Measurements from ENCODE around the gene CDKAL1.

CDKAL1 gene

DNA sequence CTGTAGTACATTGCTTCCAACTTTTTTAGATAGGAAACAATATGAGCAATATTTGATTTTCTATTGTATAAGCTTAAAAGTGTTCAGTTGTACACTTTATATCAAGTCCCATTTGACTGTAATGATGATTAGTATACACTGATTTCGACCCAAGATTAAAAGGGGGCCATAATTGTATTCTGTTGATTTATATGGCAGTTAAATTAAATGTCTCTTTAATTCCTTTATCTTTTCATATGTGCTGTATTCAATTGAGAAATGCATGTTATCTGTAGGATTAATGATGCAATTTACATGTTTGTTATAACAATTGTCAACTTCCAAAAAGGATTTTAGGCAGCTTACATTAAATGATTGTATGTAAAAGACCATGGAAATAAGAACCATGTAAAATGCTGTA is 317.5 kb downstream of the CDKAL1 start:
- Histone ChIP-seq H3K79me2 (ENCODE audit: control insufficient read depth, insufficient read depth, low read length) (no peaks in the 10 kb centered on the region), H2BK120ac (ENCODE audit: low read depth, low read length) (no peak overlapping the region), H2AK5ac (ENCODE audit: low read length) (no peak overlapping the region), H2BK15ac (replicated peaks; ENCODE audit: low read depth) (no peak overlapping the region), H3K4ac (ENCODE audit: low read depth, low read length) (no peak overlapping the region), H3K4me1 (ENCODE audit: control insufficient read depth, low read depth, low read length) (no peaks in the 10 kb centered on the region), H3K36me3 (ENCODE audit: control insufficient read depth, insufficient read depth, low read length) (no peaks in the 10 kb centered on the region), H2BK5ac (ENCODE audit: low read length) (no peak overlapping the region), H3K79me1 (ENCODE audit: low read length) (no peaks in the 10 kb centered on the region), H3K27ac (ENCODE audit: low read depth, low read length) (no peak overlapping the region), H3K9ac (ENCODE audit: low read length) (no peak overlapping the region), H3K18ac (ENCODE audit: low read length) (no peak overlapping the region), H3K56ac (ENCODE audit: low read length) (no peak overlapping the region), H4K5ac (ENCODE audit: low read length) (no peak overlapping the region), H3K23ac (ENCODE audit: low read length) (no peak overlapping the region), H3K27me3 (ENCODE audit: insufficient read depth, low read length, poor library complexity) (no peaks in the 10 kb centered on the region), H3K4me3 (ENCODE audit: low read length) (no peak overlapping the region), H4K8ac (ENCODE audit: low read depth, low read length) (no peak overlapping the region), H3K4me2 (ENCODE audit: low read length) (no peak overlapping the region)
- no CpG with 5 or more reads among the region's 1 CpG for WGBS (ENCODE audit: extremely low coverage, insufficient coverage, low lambda C conversion rate)
- no peak for DNase-seq

DNA sequence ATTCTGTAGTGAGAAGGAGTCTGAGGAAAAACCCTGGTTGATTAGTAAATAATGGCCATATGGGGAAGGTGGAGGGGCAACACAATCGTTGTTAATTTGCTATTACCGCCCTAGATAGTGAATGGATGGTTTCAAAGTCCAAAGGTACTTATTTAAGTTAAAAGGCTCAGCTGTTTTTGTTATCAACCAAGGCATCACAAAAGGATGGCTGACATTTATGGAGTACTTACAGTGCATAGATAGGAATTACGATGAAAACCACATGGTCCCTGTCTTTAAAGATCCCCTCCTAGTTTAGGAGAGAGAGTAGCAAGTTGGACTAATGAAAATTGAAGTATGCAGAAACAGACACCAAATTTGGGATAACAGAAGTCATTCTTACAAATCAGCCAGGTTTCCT is 319.6 kb downstream of the CDKAL1 start:
- no peak overlapping the region for H3K18ac ChIP-seq (ENCODE audit: low read length)
- no peak overlapping the region for H3K9ac ChIP-seq (ENCODE audit: low read length)
- no peak overlapping the region for H3K56ac ChIP-seq (ENCODE audit: low read length)
- H2BK15ac ChIP-seq (replicated peaks; ENCODE audit: low read depth) = no peak overlapping the region
- H3K4ac ChIP-seq (ENCODE audit: low read depth, low read length) = no peak overlapping the region
- H3K36me3 ChIP-seq (ENCODE audit: control insufficient read depth, insufficient read depth, low read length) = no peaks in the 10 kb centered on the region
- no peak overlapping the region for H3K27ac ChIP-seq (ENCODE audit: low read depth, low read length)
- no peaks in the 10 kb centered on the region for H3K79me1 ChIP-seq (ENCODE audit: low read length)
- no peak overlapping the region for H2BK120ac ChIP-seq (ENCODE audit: low read depth, low read length)
- peak; percentile 20 for DNase-seq
- H3K27me3 ChIP-seq (ENCODE audit: insufficient read depth, low read length, poor library complexity) = no peaks in the 10 kb centered on the region
- H2BK5ac ChIP-seq (ENCODE audit: low read length) = no peak overlapping the region
- H4K8ac ChIP-seq (ENCODE audit: low read depth, low read length) = no peak overlapping the region
- no peak overlapping the region for H3K4me3 ChIP-seq (ENCODE audit: low read length)
- H3K79me2 ChIP-seq (ENCODE audit: control insufficient read depth, insufficient read depth, low read length) = no peaks in the 10 kb centered on the region
- whole genome bisulfite sequencing (ENCODE audit: extremely low coverage, insufficient coverage, low lambda C conversion rate) = no CpG with 5 or more reads among the region's 3 CpGs
- no peaks in the 10 kb centered on the region for H3K4me1 ChIP-seq (ENCODE audit: control insufficient read depth, low read depth, low read length)
- no peak overlapping the region for H3K4me2 ChIP-seq (ENCODE audit: low read length)
- H4K5ac ChIP-seq (ENCODE audit: low read length) = no peak overlapping the region
- H3K23ac ChIP-seq (ENCODE audit: low read length) = no peak overlapping the region
- H2AK5ac ChIP-seq (ENCODE audit: low read length) = no peak overlapping the region

DNA sequence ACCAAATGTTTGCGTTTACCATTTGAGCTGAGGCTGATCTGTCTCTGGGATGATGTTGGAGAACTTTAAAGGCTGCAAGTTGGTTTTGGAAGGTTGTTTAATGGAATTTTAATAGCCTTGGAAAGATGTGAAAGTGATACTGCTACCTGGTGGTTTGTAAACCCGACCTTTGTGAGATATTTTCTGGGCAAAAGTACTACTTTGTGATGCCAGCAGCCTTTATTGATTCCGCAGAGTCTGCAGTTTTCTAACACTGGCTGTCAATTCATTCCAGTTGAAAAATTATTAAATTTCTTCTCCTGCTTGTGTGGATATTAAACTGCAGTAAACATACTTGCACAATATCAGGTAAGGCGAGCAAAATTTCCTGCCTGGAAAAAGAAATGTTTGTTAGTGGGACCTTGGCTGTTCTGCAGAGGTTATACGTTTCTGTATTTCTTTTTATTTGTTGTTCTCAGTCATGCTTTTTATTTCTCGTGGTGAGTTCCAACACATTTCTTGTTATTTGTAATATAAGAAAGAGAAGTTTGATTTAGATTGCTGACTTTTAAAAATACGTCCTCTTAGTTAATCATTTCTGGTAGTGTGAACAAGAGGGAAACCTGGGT is 322.5 kb downstream of the CDKAL1 start:
- WGBS (ENCODE audit: extremely low coverage, insufficient coverage, low lambda C conversion rate) = 100% methylated on average over 1 of the region's 7 CpGs
- H3K56ac ChIP-seq (ENCODE audit: low read length) = no peak overlapping the region
- no peak overlapping the region for H4K8ac ChIP-seq (ENCODE audit: low read depth, low read length)
- H3K27me3 ChIP-seq (ENCODE audit: insufficient read depth, low read length, poor library complexity) = no peaks in the 10 kb centered on the region
- no peak overlapping the region for H2BK120ac ChIP-seq (ENCODE audit: low read depth, low read length)
- no peak overlapping the region for H2AK5ac ChIP-seq (ENCODE audit: low read length)
- no peaks in the 10 kb centered on the region for H3K36me3 ChIP-seq (ENCODE audit: control insufficient read depth, insufficient read depth, low read length)
- no peak overlapping the region for H4K5ac ChIP-seq (ENCODE audit: low read length)
- no peaks in the 10 kb centered on the region for H3K79me2 ChIP-seq (ENCODE audit: control insufficient read depth, insufficient read depth, low read length)
- no peak overlapping the region for H3K4me2 ChIP-seq (ENCODE audit: low read length)
- H3K9ac ChIP-seq (ENCODE audit: low read length) = no peak overlapping the region
- no peak overlapping the region for H3K27ac ChIP-seq (ENCODE audit: low read depth, low read length)
- no peaks in the 10 kb centered on the region for H3K4me1 ChIP-seq (ENCODE audit: control insufficient read depth, low read depth, low read length)
- no peak for DNase-seq
- no peak overlapping the region for H2BK15ac ChIP-seq (replicated peaks; ENCODE audit: low read depth)
- H2BK5ac ChIP-seq (ENCODE audit: low read length) = no peak overlapping the region
- H3K4me3 ChIP-seq (ENCODE audit: low read length) = no peak overlapping the region
- H3K18ac ChIP-seq (ENCODE audit: low read length) = no peak overlapping the region
- no peak overlapping the region for H3K23ac ChIP-seq (ENCODE audit: low read length)
- no peak overlapping the region for H3K4ac ChIP-seq (ENCODE audit: low read depth, low read length)
- no peaks in the 10 kb centered on the region for H3K79me1 ChIP-seq (ENCODE audit: low read length)

DNA sequence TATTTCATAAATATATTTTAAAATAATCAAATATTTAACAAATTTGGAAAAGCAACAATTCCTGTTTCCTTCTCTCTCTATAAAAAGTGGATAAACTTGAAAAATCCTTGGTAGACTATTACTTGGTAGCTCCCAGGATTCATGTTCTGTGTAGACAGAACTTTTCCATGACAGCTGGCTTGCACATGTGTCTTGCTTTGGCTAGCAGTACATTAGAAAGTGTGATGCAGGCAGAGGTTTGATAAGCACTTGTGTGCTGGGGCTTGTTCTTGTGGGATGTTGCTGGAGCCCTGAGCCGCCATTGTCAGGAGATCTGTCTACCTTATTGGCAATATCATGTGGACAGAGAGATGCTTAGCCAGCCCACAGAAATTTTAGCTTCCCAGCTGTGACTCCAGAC is 327.2 kb downstream of the CDKAL1 start:
- no peak overlapping the region for H2BK5ac ChIP-seq (ENCODE audit: low read length)
- no peak overlapping the region for H3K9ac ChIP-seq (ENCODE audit: low read length)
- H2BK15ac ChIP-seq (replicated peaks; ENCODE audit: low read depth) = no peak overlapping the region
- H3K4ac ChIP-seq (ENCODE audit: low read depth, low read length) = no peak overlapping the region
- H3K4me3 ChIP-seq (ENCODE audit: low read length) = no peak overlapping the region
- H4K5ac ChIP-seq (ENCODE audit: low read length) = no peak overlapping the region
- H3K79me1 ChIP-seq (ENCODE audit: low read length) = no peaks in the 10 kb centered on the region
- H3K23ac ChIP-seq (ENCODE audit: low read length) = no peak overlapping the region
- no peaks in the 10 kb centered on the region for H3K36me3 ChIP-seq (ENCODE audit: control insufficient read depth, insufficient read depth, low read length)
- H3K4me2 ChIP-seq (ENCODE audit: low read length) = no peak overlapping the region
- H3K56ac ChIP-seq (ENCODE audit: low read length) = no peak overlapping the region
- no peak overlapping the region for H2AK5ac ChIP-seq (ENCODE audit: low read length)
- H2BK120ac ChIP-seq (ENCODE audit: low read depth, low read length) = no peak overlapping the region
- H3K27me3 ChIP-seq (ENCODE audit: insufficient read depth, low read length, poor library complexity) = no peaks in the 10 kb centered on the region
- no peak overlapping the region for H3K18ac ChIP-seq (ENCODE audit: low read length)
- WGBS (ENCODE audit: extremely low coverage, insufficient coverage, low lambda C conversion rate) = no CpG with 5 or more reads among the region's 1 CpG
- H4K8ac ChIP-seq (ENCODE audit: low read depth, low read length) = no peak overlapping the region
- no peak for DNase-seq
- H3K4me1 ChIP-seq (ENCODE audit: control insufficient read depth, low read depth, low read length) = no peaks in the 10 kb centered on the region
- no peaks in the 10 kb centered on the region for H3K79me2 ChIP-seq (ENCODE audit: control insufficient read depth, insufficient read depth, low read length)
- no peak overlapping the region for H3K27ac ChIP-seq (ENCODE audit: low read depth, low read length)

DNA sequence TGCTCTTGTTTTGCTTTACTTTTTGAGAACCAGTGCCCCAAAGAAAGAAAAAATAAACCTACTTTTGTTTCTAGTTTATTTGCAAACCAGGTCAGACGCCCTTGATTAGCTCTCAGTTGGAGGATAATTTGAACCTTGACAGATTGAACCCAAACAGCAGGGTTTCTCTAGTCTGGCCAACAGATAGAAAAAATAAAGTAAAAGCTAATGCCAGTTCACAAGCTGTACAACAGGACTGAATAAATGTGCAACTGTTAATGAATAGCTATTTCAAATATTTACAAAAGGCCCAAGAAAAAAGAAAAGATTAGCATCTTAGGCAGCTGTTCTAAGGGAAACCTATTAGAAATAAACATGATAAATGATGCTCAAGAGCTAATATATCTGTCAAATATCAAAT is 331.8 kb downstream of the CDKAL1 start:
- Histone ChIP-seq H3K4me1 (ENCODE audit: control insufficient read depth, low read depth, low read length) (peaks cover 6% of the 10 kb centered on the region), H3K56ac (ENCODE audit: low read length) (no peak overlapping the region), H3K9ac (ENCODE audit: low read length) (no peak overlapping the region), H3K4me3 (ENCODE audit: low read length) (no peak overlapping the region), H3K79me2 (ENCODE audit: control insufficient read depth, insufficient read depth, low read length) (no peaks in the 10 kb centered on the region), H4K5ac (ENCODE audit: low read length) (no peak overlapping the region), H3K27me3 (ENCODE audit: insufficient read depth, low read length, poor library complexity) (no peaks in the 10 kb centered on the region), H2BK120ac (ENCODE audit: low read depth, low read length) (no peak overlapping the region), H2AK5ac (ENCODE audit: low read length) (no peak overlapping the region), H2BK15ac (replicated peaks; ENCODE audit: low read depth) (no peak overlapping the region), H3K18ac (ENCODE audit: low read length) (peak overlapping the region; percentile 28), H4K8ac (ENCODE audit: low read depth, low read length) (no peak overlapping the region), H3K36me3 (ENCODE audit: control insufficient read depth, insufficient read depth, low read length) (no peaks in the 10 kb centered on the region), H3K4ac (ENCODE audit: low read depth, low read length) (no peak overlapping the region), H3K27ac (ENCODE audit: low read depth, low read length) (no peak overlapping the region), H2BK5ac (ENCODE audit: low read length) (no peak overlapping the region), H3K79me1 (ENCODE audit: low read length) (no peaks in the 10 kb centered on the region), H3K23ac (ENCODE audit: low read length) (no peak overlapping the region), H3K4me2 (ENCODE audit: low read length) (no peak overlapping the region)
- no CpG with 5 or more reads among the region's 1 CpG for WGBS (ENCODE audit: extremely low coverage, insufficient coverage, low lambda C conversion rate)
- no peak for DNase-seq
